Activated CD4-positive, alpha-beta T cell treated with anti-CD3 and anti-CD28 coated beads, Interleukin-2, Interleukin-4, amounts not matched to agents 100 ng/mL and 50 ng/mL, durations not matched to agents 16 hours and 8 hours (primary cell): ENCODE results near the gene CABLES2.

Experiments
- DNase-seq: peaks from one replicate; pipeline ENCODE4 v3.0.0-alpha.2; 2020; ENCODE audit warnings: low spot score

Gene CABLES2

GRCh38 chr20:62361799-62362589, 45.1 kb downstream of the CABLES2 start:
- DNase-seq, result no peak

GRCh38 chr20:62360854-62361798, 46.0 kb downstream of the CABLES2 start:
- no peak for DNase-seq

DNA sequence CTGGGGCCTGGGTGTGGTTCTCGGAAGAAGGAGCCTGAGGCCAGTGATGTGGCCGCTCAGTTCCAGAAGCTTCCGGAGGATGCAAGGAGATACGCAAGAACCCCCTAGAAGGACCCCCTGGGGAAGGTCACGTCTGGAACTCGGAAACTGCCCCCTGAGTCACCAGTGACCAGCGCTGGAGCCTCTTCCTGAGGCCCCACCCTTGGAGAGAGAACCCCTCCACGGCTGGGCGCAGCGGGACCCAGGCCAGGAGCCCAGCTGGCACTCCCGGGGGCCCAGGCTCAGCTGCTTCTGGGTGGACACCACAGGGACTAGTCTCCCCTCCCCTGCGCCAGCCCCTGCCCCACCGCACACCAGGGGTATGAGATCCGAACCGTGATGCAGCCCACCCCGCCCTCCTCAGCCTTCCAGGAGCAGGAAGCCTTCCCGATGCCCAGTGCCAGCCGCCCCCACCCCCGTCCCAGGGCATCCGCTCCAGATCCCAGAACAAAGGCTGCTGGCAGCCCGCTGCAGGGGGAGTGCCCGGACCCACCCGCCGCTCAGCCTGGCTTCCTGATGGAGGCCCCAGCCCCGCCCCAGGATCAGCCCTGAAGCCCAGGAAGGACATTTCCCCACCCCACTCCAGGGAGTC, 47.5 kb downstream of the CABLES2 start:
- DNase-seq, result no peak

DNA sequence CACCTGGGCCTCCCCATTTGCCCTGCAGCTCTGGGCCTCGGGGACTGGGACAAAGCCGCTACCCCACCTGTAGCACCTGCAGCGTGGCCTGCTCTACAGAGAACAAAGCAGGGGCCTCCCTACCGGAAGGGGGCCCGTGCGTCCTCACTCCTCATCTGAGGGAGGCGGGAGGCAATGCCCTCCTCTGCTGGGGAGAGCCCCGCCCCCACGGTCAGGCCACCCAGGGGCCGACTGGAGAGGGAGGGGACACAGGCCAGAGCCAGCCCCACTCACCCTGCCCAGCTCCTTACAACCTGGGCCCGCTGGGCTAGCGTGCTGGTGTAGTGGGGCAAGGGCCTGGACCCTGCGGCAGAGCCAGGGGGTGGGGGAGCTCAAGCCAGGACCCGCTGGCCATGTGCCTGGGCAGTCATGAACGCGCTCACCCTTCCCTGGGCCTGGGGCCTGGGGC, 48.0 kb downstream of the CABLES2 start:
- DNase-seq, result no peak

- no peak for DNase-seq
Measured at GRCh38 chr20:62358171-62359042, 48.7 kb downstream of the CABLES2 start.

DNA sequence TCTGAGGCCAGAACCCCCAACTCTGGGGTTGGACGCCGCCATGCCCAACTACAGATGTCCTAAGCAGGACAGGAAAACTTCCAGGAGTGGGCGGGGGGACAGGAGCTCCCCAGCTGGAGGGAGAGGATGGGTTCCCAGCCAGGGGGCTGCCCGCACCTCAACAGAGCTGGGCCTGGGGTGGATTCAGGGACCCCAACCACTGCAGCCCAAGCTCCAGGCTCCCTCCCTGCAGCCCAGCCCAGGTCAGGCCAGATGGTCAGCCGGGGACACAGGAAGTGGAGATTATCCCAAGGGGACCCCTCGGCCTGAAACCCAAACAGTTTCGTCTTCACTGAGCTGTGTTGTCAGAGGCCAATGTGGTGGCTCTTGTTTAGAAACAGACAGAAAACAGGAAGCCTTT, 49.4 kb downstream of the CABLES2 start:
- no peak for DNase-seq

- DNase-seq, result no peak
Measured at GRCh38 chr20:62357187-62357667, 49.9 kb downstream of the CABLES2 start.

DNA sequence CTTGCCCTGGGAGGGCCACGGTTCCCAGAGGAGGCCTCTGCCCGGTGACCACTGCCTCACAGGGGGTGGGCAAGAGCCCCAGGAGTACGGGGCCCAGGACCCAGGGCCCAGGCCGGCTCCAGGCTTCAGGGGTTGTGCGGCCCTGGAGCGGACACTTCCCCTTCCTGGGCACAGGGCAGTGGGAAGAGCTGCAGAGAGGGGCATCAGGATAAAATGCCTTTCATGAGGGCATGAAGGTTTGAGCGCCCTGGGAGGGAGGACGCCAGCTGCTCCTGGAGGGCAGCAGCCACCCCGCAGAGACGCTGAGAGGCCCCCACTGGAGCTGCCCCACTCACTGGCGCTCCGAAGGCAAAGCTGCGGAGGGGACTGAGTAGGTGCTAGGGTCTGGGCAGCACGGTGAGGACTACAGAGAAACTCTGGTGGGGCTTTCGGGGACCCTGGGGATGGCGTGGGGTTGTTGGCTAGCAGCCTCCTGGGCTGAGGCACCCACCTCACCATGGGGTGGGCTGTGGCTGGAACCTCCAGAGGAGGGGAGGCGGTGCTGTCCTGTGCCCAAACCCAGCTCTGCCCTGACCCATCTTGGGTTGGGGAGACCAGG, 50.4 kb downstream of the CABLES2 start:
- no peak for DNase-seq

- DNase-seq, result no peak
Measured at GRCh38 chr20:62355878-62356588, 51.1 kb downstream of the CABLES2 start.

GRCh38 chr20:62355516-62355877, 51.6 kb downstream of the CABLES2 start:
- no peak for DNase-seq

GRCh38 chr20:62354811-62355341, 52.2 kb downstream of the CABLES2 start:
- DNase-seq, result no peak

- no peak for DNase-seq
Measured at GRCh38 chr20:62354031-62354808, 52.9 kb downstream of the CABLES2 start.

- no peak for DNase-seq
Measured at GRCh38 chr20:62353289-62354030, 53.6 kb downstream of the CABLES2 start.

GRCh38 chr20:62352402-62353288, 54.4 kb downstream of the CABLES2 start:
- no peak for DNase-seq

GRCh38 chr20:62351469-62352401, 55.4 kb downstream of the CABLES2 start:
- no peak for DNase-seq
